Chondrocyte (in vitro differentiated cells): ENCODE results near the gene TXN. TPM values are rescaled to one million over a fixed set of nuclear protein-coding genes. Genes with fewer than 3 reads are reported as not detected.

Experiments
- DNase-seq: peaks from one replicate; pipeline ENCODE4 v3.0.0; 2021; ENCODE audit warnings: mixed read lengths, low spot score
- H3K27ac Mint-ChIP-seq: one replicate; pipeline ENCODE4 v1.8.0; 2021; ENCODE audit warnings: mild to moderate bottlenecking, moderate library complexity, mixed read lengths; ENCODE audit not compliant: unreplicated experiment
- H3K27me3 Mint-ChIP-seq: 2 replicates; pipeline ENCODE4 v1.8.0; 2021; ENCODE audit warnings: low read depth, mixed read lengths
- H3K36me3 Mint-ChIP-seq: 2 replicates; pipeline ENCODE4 v1.8.0; 2021; ENCODE audit warnings: low read depth, mixed read lengths
- H3K4me1 Mint-ChIP-seq: 2 replicates; pipeline ENCODE4 v1.8.0; 2021; ENCODE audit warnings: low read depth, mild to moderate bottlenecking, mixed read lengths
- H3K4me3 Mint-ChIP-seq: one replicate; pipeline ENCODE4 v1.8.0; 2021; ENCODE audit warnings: mild to moderate bottlenecking, moderate library complexity, mixed read lengths; ENCODE audit not compliant: unreplicated experiment
- H3K9me3 Mint-ChIP-seq: 2 replicates; pipeline ENCODE4 v1.8.0; 2021; ENCODE audit warnings: low read depth, mixed read lengths
- CTCF ChIP-seq: fragments of 200-600 bp; sonication (generic); IDR thresholded peaks from 2 replicates; pipeline ENCODE4 v1.5.0; 2021; ENCODE audit warnings: antibody characterized with exemption, mild to moderate bottlenecking, moderate library complexity
- total RNA-seq: library from RNA; stranded (reverse); gene quantifications from 3 replicates; pipeline ENCODE4 v1.2.1, GENCODE V29; 2021

The TXN gene
- total RNA-seq, 1 donor from 2014 or later = 188 TPM

GRCh38 chr9:110224583-110224982 is 31.7 kb downstream of the TXN start:
- no peak overlapping the region for H3K27ac Mint-ChIP-seq
- H3K4me1 Mint-ChIP-seq = no peaks in the 10 kb centered on the region
- H3K9me3 Mint-ChIP-seq = peaks cover 2% of the 10 kb centered on the region
- DNase-seq = no peak
- H3K4me3 Mint-ChIP-seq = no peak overlapping the region
- peaks cover 5% of the 10 kb centered on the region for H3K27me3 Mint-ChIP-seq
- H3K36me3 Mint-ChIP-seq = no peaks in the 10 kb centered on the region
- TF ChIP-seq CTCF = no peak

- Mint-ChIP-seq H3K27me3 (peaks cover 7% of the 10 kb centered on the region), H3K4me1 (peaks cover 2% of the 10 kb centered on the region), H3K36me3 (no peaks in the 10 kb centered on the region), H3K27ac (no peak overlapping the region), H3K4me3 (no peak overlapping the region), H3K9me3 (peaks cover 2% of the 10 kb centered on the region)
- no peak for DNase-seq
- no peak for TF ChIP-seq CTCF
Observed at GRCh38 chr9:110220809-110221208, 35.5 kb downstream of the TXN start.

- Mint-ChIP-seq H3K4me3 (peak overlapping the region; percentile 45), H3K9me3 (peaks cover 2% of the 10 kb centered on the region), H3K4me1 (peaks cover 2% of the 10 kb centered on the region), H3K27me3 (peaks cover 7% of the 10 kb centered on the region), H3K36me3 (no peaks in the 10 kb centered on the region), H3K27ac (no peak overlapping the region)
- TF ChIP-seq CTCF = peak; percentile 95
- DNase-seq = no peak
Observed at GRCh38 chr9:110217656-110218099, 38.6 kb downstream of the TXN start.

- no peak overlapping the region for H3K4me3 Mint-ChIP-seq
- H3K4me1 Mint-ChIP-seq = peaks cover 2% of the 10 kb centered on the region
- H3K27ac Mint-ChIP-seq = no peak overlapping the region
- no peak for TF ChIP-seq CTCF
- H3K9me3 Mint-ChIP-seq = peaks cover 7% of the 10 kb centered on the region
- DNase-seq = no peak
- H3K27me3 Mint-ChIP-seq = peaks cover 4% of the 10 kb centered on the region
- H3K36me3 Mint-ChIP-seq = no peaks in the 10 kb centered on the region
Observed at GRCh38 chr9:110214586-110215355, 41.5 kb downstream of the TXN start.

- no peak overlapping the region for H3K27ac Mint-ChIP-seq
- H3K27me3 Mint-ChIP-seq = peaks cover 5% of the 10 kb centered on the region
- no peak for TF ChIP-seq CTCF
- peaks cover 2% of the 10 kb centered on the region for H3K4me1 Mint-ChIP-seq
- H3K36me3 Mint-ChIP-seq = no peaks in the 10 kb centered on the region
- H3K9me3 Mint-ChIP-seq = peaks cover 7% of the 10 kb centered on the region
- no peak overlapping the region for H3K4me3 Mint-ChIP-seq
- no peak for DNase-seq
Observed at GRCh38 chr9:110214090-110214489, 42.2 kb downstream of the TXN start.
